NOMO-1 treated with dmso at 0.1 percent for 144 hours (cell line): ENCODE results near the gene TAF7L.
"Not testable (repeated sequence)": the region's sequence is repeated elsewhere in the genome, so short reads cannot be mapped to it uniquely, and the experiment has no call there.

ENCODE experiments used
- DNase-seq: peaks from one replicate; lab custom pipeline; 2025; ENCODE audit not compliant: unreplicated experiment; lab: John Stamatoyannopoulos, UW

The TAF7L gene, protein sequence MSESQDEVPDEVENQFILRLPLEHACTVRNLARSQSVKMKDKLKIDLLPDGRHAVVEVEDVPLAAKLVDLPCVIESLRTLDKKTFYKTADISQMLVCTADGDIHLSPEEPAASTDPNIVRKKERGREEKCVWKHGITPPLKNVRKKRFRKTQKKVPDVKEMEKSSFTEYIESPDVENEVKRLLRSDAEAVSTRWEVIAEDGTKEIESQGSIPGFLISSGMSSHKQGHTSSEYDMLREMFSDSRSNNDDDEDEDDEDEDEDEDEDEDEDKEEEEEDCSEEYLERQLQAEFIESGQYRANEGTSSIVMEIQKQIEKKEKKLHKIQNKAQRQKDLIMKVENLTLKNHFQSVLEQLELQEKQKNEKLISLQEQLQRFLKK

DNA sequence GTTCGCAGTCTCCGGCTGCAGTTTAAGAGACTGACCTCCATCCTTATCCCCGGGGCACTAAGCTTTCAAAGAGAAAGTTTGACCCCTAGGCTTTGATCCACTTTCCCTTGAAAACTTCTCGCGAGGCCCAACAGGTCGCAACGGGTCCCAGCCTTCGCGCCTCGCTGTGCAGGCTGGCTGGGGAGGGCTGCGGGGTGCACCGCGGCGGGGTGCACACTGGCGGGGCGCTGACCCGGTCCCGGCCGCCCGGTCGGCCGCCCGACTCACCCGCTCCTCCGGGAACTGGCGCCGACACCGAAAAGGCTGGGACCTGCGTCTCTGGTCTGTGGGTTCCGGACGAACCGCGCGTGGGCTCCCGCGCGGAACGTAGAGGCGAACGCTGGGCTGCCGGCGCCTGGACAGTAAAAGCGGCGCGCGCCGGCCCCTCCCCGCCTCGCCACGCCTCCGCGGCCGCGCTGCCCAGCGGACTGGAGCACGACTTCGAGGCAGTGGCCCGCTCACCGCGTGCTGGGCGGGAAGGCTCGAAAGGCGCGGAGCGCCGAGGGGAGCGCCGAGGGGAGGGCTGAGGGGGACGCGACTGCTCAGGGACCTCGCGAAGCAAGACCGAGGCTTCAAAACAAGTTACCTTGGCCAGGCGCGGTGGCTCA lies at the start of gene TAF7L:
Gene TAF7L, minus strand, starts transcription at position 378 of the 647 bp plus-strand sequence. CDS start 3,791 bp downstream, outside the sequence.
- DNase-seq, result no peak

DNA sequence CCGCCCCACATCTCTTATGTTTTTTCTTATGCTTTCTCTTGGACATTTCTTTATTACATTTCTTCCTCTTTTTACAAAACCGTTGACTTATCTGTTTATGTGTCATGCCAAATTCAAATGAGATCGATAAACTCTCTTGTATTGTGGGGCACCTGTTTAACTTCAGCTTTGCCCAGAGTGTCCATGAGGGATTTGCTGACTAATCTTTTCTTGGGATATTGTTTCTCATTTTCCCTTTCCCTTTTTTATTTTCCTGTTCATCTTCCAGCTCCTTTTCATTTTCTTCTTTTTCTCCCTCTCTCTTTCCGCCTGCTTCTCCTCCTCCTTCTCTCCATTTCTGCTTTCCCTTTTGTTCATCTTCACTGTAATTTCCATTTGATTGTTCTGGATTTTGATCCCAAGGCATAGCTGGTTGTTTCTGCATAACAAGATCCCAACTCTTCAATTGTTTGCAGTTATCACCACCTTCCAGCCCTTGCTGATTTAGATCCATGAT lies 46.7 kb upstream of the TAF7L start:
- no peak for DNase-seq

DNA sequence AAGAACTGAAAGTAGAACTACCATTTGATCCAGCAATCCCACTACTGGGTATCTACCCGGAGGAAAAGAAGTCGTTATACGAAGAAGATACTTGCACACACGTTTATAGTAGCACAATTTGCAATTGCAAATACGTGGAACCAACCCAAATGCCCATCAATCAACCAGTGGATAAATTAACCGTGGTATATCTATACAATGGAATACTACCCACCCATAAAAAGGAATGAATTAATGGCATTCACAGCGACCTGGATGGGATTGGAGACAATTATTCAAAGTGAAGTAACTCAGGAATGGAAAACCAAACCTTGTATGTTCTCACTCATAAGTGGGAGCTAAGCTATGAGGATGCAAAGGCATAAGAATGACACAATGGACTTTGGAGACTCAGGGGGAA lies 43.2 kb upstream of the TAF7L start:
- DNase-seq, result not testable (repeated sequence)

DNA sequence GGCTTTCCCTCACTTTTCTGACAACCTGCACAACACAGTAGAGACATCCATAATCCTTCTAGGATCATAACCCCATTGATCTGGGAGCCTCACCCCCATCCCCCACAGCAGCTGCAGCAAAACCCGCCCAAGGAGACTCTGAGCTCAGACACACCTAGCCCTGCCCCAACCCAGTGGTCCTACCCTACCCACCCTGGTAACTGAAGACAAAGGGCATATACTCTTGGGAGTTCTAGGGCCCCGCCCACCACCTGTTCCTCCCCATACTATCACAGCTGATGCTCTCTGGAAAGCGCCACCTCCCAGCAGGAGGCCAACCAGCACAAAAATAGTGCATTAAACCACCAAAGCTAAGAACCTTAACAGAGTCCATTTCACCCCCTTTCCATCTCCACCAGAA lies 35.5 kb upstream of the TAF7L start:
- not testable (repeated sequence) for DNase-seq

DNA sequence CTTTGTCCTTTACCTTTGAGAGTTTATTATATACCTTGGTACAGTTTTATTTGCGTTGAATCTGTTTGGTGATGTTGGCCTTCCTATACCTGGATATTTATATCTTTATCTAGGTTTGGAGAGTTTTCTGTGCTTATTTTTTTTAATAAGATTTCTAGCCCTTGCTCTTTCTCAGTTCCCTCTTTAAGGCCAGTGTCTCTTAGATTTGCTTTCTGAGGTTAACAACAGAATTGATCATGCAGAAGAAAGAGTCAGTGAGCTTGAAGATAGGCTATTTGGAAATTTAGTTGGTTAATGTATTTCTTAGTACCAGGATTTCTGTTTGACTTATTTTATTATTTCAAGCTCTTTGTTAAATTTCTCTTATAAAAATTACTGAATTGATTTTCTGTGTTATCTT lies 12.7 kb upstream of the TAF7L start:
- no peak for DNase-seq

DNA sequence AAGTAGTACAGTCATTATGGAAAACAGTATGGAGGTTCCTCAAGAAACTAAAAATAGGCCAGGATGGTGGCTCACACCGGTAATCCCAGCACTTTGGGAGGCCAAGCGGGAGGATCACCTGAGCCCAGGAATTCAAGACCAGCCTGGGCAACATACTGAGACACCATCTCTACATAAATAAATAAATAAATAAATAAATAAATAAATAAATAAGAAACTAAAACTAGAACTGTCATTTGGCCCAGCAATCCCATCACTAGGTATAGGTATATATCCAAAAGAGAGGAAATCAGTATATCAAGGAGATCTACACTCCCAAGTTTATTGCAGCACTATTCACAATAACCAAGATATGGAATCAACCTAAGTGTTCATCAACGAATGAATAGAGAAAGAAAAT lies 4.5 kb upstream of the TAF7L start:
- not testable (repeated sequence) for DNase-seq

DNA sequence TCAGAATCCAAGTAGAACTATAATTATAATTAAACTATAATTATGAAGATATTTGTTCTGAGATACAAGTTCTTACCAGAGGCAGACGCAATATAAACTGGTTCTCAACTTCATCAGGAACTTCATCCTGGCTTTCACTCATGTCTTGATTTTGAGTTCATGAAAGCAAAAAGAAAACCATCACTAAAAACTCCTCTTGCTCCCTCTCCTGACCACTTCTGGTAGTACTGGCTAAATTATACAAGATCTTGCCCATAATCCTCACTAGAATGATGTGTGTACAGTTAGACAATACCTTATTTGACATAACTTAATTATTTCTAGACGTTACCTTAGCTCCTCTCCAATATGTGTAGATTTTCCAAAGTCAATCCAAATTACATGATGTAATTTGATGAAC lies 3.7 kb downstream of the TAF7L start:
- DNase-seq, result peak; percentile 13

DNA sequence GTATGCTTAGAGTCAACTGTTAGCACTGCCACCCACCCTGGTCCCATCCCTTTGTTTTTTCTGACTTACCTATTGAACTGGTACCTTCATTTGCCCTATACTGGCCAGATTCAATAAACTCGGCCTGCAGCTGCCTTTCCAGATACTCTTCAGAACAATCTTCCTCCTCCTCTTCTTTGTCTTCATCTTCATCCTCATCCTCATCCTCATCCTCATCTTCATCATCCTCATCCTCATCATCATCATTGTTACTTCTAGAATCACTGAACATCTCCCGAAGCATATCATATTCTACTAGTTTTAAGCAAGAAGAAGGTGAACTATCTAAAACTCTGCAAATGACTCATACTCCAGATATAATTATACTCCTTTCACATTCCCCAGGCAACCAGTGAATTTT lies 14.9 kb downstream of the TAF7L start:
- no peak for DNase-seq

DNA sequence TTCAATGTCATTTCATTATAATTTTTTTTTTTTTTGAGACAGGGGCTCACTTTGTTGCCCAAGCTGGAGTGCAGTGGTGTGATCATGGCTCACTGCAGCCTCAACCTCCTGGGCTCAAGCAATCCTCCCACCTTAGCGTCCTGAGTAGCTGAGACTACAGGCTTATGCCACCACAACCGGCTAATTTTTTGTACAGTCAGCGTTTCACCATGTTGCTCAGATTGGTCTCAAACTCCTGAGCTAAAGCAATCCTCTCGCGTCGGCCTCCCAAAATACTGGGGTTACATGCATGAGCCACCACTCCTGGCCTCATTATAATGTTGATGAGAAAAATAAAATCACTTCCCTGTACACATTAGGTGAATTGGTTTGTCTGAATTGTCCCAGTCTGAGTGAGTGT lies 16.9 kb downstream of the TAF7L start:
- DNase-seq, result no peak

DNA sequence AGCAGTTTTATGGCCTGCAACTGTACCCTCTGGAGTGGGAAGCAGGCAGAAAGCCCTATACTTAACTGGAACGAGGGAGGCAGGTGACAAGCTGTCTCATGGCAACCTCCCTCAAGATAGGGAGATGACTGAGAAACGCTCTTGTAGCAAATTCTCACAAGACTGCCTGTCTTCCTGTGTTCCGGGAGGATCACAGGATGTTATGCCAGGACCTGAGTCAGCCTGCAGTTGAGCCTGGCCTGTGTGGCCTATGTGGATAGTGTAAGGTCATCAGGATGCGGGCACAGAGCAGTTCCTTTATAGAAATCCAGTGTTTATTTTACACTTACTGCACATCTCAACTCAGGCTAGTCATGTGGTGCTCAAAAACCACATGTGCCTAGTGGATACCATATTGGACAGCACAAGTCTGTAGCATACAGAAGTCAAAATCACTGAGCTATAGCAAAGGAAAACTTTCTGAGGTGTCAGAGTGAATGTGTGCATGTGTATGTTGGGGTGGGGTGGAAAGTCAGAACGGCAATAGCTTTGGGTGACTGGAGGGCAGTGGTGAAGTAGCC lies 25.2 kb downstream of the TAF7L start:
- no peak for DNase-seq

DNA sequence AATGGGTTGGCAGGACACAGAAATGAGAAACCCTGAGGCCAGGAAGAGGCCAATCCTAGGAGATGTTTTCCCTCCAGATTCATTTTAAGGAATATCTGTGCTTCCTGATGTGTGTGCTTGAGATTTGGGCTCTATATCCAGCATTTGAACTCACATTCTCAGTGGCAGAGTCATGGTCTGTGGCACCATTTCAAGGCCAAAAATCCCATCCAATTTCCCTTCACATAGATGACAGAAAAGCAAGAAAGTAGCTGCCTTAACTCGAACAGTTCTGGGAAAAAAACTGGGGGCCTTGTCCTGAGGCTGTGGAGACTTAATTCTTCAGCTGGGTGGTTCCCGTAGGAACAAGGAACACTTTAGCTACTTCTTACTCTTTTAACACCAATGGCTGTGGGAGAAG lies 27.4 kb downstream of the TAF7L start:
- DNase-seq, result no peak

DNA sequence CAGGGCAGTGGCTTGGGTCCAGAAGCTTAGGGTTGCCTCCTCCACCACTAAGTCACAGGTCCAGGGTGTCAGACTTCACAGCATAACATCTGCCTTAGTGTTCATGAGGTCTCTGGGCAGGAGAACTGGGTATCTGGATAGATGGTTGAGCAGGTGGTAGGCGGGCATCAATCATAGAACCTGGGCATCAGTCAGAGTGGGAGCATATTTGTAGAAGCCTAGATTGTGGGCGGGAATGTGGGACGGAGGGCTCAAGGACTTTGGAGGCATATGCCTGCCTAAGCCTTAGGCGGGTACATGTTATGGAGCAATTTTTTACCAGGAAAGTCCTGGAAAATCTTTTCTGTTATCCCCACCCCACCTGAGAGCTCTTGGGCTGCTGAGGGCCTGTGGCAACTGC lies 28.5 kb downstream of the TAF7L start:
- DNase-seq, result no peak

DNA sequence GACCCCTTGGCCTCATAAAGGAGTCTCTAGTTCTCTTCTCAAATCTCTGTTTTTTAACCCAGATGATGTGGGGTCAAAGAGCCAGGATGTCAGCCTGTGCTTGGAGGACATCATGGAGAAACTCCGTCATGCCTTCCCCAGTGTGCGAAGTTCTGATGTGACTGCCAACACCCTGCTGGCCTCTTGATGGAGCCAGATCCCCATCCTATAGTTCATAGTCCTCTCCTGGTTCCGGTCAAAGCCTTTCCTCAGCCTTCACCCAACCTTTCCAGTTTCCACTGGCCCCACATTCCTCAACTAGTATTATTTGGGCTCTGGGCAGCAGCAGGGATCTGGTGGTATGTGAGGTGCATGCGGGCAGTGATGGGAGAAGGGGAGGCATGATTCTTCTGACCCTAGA lies 30.7 kb downstream of the TAF7L start:
- no peak for DNase-seq

DNA sequence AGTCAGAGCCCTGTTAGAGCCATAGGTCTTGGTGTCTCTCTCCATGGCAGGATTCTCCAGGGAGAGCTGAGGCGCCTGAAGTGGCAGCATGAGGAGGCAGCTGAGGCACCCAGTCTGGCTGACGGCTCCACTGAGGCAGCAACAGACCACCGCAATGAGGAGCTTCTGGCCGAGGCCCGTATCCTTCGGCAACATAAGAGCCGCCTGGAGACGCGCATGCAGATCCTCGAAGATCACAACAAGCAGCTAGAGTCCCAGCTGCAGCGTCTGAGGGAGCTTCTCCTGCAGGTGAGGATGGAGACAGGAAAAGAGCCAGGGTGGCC lies 32.9 kb downstream of the TAF7L start:
- DNase-seq, result no peak

DNA sequence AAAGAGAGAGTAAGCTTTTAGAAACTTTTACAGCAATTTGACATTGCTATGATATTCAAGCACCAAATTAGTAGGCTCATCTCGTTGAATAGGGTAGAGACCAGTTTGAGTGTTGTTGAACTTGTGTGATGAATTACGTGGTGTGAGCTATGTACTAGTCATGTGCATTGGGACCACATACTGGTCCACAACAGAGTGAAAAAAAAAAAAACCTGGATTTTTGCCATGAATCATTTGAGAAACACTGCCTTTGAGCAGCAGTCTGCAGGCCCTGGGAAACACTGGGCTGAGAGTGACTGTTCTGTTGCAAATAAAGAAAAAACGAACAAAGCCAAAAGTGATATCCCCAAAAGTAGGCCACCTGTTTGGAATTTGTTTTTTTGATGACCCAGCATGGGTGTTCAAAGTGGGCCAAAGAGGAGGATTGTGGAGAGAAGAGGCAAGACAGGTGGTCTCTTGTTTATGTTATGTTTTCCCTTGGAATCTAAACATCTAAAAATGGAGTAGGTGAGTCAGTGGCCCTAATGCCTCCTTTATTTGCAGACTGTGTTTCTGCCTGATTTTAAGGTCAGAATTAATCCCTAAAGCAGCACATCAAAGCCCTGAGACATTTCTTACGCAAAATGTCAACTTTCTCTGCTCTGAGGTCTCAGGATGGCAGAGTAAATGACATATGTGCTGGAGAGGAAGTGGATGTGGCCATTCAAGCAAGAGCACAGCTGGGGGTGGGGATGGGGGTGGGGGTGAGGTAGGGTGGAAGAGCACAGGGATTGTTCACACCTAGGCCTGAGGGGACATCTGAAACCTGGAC lies 33.5 kb downstream of the TAF7L start:
- no peak for DNase-seq

DNA sequence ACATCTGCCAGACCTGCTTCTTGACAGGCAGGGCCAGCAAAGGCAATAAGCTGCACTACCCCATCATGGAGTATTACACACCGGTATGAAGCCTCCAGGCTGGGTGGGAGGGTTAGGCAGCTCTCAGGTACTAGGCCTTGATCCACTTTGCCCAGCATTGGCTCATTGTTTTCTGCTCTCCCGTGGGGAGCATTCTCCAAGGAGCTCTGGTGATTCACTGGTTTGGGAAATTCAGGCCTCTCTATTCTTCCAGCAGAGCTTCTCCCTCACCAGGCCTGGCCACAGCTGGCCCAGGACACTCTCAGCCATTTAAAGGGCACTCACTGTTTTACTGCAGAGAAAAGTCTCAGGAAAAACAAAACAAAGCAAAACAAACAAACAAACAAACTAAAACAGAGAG lies 38.5 kb downstream of the TAF7L start:
- DNase-seq, result no peak

DNA sequence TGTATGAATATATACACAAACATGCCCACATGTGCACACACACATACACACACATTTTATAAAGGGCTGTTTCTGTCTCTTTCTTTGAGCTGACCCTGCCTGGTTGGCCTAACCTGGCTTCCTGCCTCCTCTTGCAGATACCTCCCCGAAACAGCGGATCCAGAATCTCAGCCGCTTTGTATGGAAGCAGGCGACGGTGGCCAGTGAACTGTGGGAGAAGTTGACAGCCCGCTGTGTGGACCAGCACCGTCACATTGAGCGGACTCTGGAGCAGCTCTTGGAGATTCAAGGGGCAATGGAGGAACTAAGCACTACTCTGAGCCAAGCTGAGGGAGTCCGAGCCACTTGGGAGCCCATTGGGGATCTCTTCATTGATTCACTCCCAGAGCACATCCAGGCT lies 49.6 kb downstream of the TAF7L start:
- DNase-seq, result no peak

DNA sequence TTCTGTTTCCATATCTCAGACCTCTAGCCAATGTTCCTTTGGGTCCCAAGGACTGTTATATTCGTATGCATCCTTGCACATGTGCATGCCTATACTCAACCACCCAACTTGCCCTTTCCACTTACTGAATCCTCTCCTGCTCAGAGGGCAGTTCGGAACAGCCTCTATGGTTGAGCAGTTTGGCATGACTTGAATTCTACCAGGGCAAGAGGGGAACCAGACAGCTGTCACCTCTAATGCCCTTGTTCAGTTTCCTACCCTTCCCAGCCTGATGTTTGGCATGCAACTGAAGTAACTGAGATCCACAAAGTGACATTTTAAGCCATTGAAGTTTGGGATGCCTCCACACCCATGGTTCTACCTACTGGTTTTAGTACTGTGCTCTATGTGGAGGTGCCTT lies 54.1 kb downstream of the TAF7L start:
- DNase-seq, result no peak

DNA sequence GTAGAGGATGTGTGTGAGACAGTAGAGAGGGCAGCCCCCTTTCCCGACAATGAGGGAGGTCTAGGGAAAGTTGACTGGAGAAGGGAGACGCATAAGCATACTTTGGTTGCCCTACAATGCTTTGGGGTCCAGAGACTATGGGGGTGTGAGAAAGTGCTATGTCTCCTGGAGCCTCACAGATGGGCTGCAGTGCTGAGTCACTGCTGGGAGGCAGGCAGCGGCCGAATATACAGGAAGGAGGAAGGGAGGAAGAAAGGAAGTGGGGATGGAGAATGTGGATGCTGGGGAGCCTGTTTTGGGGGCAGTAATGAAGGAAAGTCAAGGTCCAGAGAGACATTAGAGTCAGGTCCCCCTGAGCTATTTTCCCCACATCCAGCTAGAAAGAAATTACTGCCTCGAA lies 58.8 kb downstream of the TAF7L start:
- DNase-seq, result no peak

DNA sequence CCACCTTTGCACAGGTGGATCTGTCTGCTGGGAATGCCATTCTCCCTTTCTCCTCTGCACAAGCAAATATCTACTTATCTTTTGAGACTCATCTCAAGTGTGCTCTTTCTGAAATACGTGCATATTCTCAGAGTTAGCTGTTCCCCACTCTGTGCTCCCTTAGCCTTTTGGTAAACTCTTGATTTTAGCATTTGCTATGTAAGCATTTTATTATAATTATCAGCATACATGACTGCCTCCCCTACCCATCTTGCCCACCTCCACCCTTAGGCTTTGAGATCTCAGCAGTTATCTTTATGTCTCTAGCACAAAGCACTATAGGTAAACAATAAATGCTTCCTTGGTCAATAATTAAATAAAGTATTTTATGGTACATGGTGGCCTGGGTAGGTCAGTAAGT lies 60.1 kb downstream of the TAF7L start:
- DNase-seq, result no peak

DNA sequence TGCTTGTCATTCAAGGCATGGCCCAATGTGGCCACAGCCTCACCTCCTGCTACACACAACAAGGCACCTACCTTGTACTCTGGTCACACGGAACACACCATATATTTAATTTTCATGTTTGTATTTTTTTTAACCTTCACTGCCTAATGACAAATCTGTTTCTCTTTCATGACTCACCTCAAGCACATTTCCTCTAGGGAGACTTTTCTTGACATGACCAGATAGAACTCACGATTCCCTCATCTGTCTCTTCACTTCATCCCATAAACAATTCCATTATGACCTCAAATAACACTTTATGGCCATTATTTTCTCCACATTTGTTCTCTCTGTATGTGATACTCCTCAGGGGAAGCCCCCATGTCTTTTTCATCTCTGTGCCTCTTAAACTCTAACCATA lies 60.5 kb downstream of the TAF7L start:
- DNase-seq, result no peak

DNA sequence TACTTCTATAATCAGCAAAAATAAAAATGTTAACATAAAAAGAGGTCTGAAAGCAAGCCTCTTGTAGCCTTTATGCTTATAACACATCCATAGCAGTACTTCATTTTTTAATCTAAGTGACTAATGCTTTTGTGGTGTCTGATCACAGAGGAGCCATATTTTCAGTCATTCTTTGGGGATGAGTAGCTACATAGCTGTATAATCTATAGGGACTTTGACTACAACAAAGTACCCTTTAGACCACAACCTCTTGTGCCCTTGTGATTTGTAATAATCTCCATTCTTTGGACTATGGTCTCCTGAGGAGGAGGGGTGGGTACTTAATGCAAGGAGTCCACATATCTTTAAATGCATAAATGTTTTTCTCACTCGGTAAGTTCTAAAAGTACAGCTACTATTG lies 62.0 kb downstream of the TAF7L start:
- DNase-seq, result no peak
